Upper lobe of right lung (tissue), 1 donor: ENCODE results near the gene ORC4. TPM values are rescaled to one million over a fixed set of nuclear protein-coding genes. Genes with fewer than 3 reads are reported as not detected.
A peak's percentile ranks its signal among the peaks of the same experiment; 100 is the strongest.
"Not testable (repeated sequence)": the region's sequence is repeated elsewhere in the genome, so short reads cannot be mapped to it uniquely, and the experiment has no call there.

Experiments used
- ATAC-seq: fragments of 200-7000 bp; cut with Tn5 transposase; one replicate; pipeline ENCODE4 v1.9.1; 2020; ENCODE audit warnings: mild to moderate bottlenecking, moderate library complexity
- DNase-seq: peaks from one replicate; pipeline ENCODE4 v3.0.0-alpha.2; 2020
- H3K27ac ChIP-seq: fragments of 200-600 bp; one replicate; pipeline ENCODE4 v1.8.0; 2022
- H3K27me3 ChIP-seq: fragments of 200-600 bp; one replicate; pipeline ENCODE4 v1.8.0; 2022; ENCODE audit warnings: mild to moderate bottlenecking
- H3K36me3 ChIP-seq: fragments of 200-600 bp; one replicate; pipeline ENCODE4 v1.8.0; 2022
- H3K4me1 ChIP-seq: fragments of 200-600 bp; one replicate; pipeline ENCODE4 v1.8.0; 2022
- H3K4me3 ChIP-seq: fragments of 200-600 bp; one replicate; pipeline ENCODE4 v1.8.0; 2022; ENCODE audit warnings: mild to moderate bottlenecking
- H3K9me3 ChIP-seq: fragments of 200-600 bp; one replicate; pipeline ENCODE4 v1.8.0; 2022
- intact Hi-C: fragments of 100-400 bp; cut with DNase I; formaldehyde crosslinking; loops from one replicate; pipeline ENCODE4 v1.11.0; 2022
- total RNA-seq: library from RNA; stranded (reverse); fragmentation: NEBNext Ultra II Directional; extraction: Animal tissue kit (Norgen Biotek cat#: 25700); gene quantifications from one replicate; pipeline ENCODE4 v1.2.1, GENCODE V29; 2021
- TF ChIP-seq, protein P1 (sequence below): fragments of 200-600 bp; IDR thresholded peaks from one replicate; pipeline ENCODE4 v1.8.0; 2022; ENCODE audit warnings: antibody characterized with exemption
- donor health status: DM: no; HTN: yes; CAD: no; lungs with severe emphysema.

The ORC4 gene
- total RNA-seq, 1 donor from 2014 or later, result 38.2 TPM

- peaks cover 5% of the 10 kb centered on the region for H3K9me3 ChIP-seq
- H3K27ac ChIP-seq, result no peak overlapping the region
These were observed 20.4 kb downstream of the ORC4 start for GRCh38 chr2:148000095-148000494.

DNA sequence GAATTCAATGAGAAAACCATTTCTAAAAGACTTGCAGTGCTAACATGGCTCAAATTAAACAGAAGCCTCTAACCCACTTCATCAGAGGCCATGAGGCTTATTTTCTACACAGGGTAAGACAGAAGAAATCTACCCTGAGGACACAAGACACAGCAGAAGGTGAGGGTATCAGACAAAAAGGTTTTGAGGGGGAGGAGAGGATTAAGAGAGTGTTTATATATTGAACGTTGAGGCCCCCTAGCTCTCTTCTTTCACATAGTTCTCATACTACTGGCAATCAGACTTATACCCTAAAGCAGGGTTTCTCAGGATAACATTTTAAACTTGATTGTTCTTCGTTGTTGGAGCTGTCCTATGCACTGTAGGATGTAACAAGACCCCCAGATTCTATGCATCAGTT is 21.4 kb downstream of the ORC4 start:
- ATAC-seq, result no peak

More at GRCh38 chr2:148000095-148000494, 20.4 kb downstream of the ORC4 start:
- DNase-seq, result no peak
- no peaks in the 10 kb centered on the region for H3K4me1 ChIP-seq
- no peak overlapping the region for H3K4me3 ChIP-seq
- intact Hi-C loops, result no loop called here
- no peaks in the 10 kb centered on the region for H3K36me3 ChIP-seq
- no peak for ATAC-seq
- TF ChIP-seq, protein P1, sequence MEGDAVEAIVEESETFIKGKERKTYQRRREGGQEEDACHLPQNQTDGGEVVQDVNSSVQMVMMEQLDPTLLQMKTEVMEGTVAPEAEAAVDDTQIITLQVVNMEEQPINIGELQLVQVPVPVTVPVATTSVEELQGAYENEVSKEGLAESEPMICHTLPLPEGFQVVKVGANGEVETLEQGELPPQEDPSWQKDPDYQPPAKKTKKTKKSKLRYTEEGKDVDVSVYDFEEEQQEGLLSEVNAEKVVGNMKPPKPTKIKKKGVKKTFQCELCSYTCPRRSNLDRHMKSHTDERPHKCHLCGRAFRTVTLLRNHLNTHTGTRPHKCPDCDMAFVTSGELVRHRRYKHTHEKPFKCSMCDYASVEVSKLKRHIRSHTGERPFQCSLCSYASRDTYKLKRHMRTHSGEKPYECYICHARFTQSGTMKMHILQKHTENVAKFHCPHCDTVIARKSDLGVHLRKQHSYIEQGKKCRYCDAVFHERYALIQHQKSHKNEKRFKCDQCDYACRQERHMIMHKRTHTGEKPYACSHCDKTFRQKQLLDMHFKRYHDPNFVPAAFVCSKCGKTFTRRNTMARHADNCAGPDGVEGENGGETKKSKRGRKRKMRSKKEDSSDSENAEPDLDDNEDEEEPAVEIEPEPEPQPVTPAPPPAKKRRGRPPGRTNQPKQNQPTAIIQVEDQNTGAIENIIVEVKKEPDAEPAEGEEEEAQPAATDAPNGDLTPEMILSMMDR, result no peak
- no peaks in the 10 kb centered on the region for H3K27me3 ChIP-seq

GRCh38 chr2:147998203-147998602 is 22.3 kb downstream of the ORC4 start:
- H3K4me3 ChIP-seq, result no peak overlapping the region

More for the DNA sequence above, 21.4 kb downstream of the ORC4 start:
- intact Hi-C loops, result no loop called here
- Histone ChIP-seq H3K4me1 (no peaks in the 10 kb centered on the region), H3K27me3 (no peaks in the 10 kb centered on the region), H3K36me3 (no peaks in the 10 kb centered on the region), H3K9me3 (peaks cover 5% of the 10 kb centered on the region), H3K27ac (no peak overlapping the region), H3K4me3 (no peak overlapping the region)
- DNase-seq, result no peak
- TF ChIP-seq, protein P1, result no peak

GRCh38 chr2:147996828-147997227 is 23.7 kb downstream of the ORC4 start:
- H3K4me3 ChIP-seq, result no peak overlapping the region
- H3K27ac ChIP-seq, result no peak overlapping the region
- no peaks in the 10 kb centered on the region for H3K4me1 ChIP-seq
- TF ChIP-seq, protein P1, result no peak
- H3K9me3 ChIP-seq, result no peaks in the 10 kb centered on the region
- intact Hi-C loops, result no loop called here
- H3K27me3 ChIP-seq, result no peaks in the 10 kb centered on the region
- DNase-seq (no peak), ATAC-seq (no peak)
- no peaks in the 10 kb centered on the region for H3K36me3 ChIP-seq

More at GRCh38 chr2:147998203-147998602, 22.3 kb downstream of the ORC4 start:
- TF ChIP-seq, protein P1, result no peak
- ATAC-seq, result no peak
- H3K27ac ChIP-seq, result no peak overlapping the region
- intact Hi-C loops, result no loop called here
- no peak for DNase-seq
- no peaks in the 10 kb centered on the region for H3K27me3 ChIP-seq
- peaks cover 5% of the 10 kb centered on the region for H3K9me3 ChIP-seq
- H3K4me1 ChIP-seq, result no peaks in the 10 kb centered on the region
- no peaks in the 10 kb centered on the region for H3K36me3 ChIP-seq

GRCh38 chr2:147994965-147995364 is 25.6 kb downstream of the ORC4 start:
- ATAC-seq, H3K27ac ChIP-seq, H3K4me3 ChIP-seq, H3K36me3 ChIP-seq, DNase-seq, intact Hi-C loops, H3K27me3 ChIP-seq, H3K4me1 ChIP-seq, H3K9me3 ChIP-seq: not testable (repeated sequence)

DNA sequence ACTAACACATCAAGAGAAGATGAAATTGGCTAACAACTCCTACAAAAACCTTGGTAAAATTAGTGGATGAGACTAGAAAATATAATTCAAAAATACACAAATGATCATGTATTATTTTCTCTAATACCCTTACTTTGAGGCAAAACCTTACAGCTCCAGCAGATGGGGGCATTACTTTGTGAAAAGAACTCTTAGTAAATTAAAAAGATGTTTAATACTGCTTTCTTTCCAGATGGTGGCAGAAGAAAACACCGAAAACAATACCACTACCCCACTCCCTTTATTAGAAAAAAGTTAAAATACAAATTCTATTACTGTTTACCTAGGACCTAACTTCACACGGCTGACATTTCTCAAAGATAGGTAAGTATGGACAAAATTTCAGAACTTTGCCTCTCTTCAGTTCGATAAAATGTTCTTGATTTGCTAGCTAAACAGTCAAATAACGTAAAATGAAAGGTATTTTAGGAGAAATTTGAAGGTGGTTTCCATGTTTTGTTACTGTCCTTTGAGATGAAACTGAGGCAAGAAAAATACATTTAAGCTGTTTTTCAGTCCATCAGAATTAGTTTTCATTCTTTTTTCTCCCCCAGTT is 30.6 kb downstream of the ORC4 start:
- Histone ChIP-seq H3K27ac (no peak overlapping the region), H3K36me3 (no peaks in the 10 kb centered on the region), H3K9me3 (no peaks in the 10 kb centered on the region), H3K4me3 (no peak overlapping the region), H3K4me1 (no peaks in the 10 kb centered on the region), H3K27me3 (no peaks in the 10 kb centered on the region)
- ATAC-seq (peak; percentile 66), DNase-seq (no peak)
- TF ChIP-seq, protein P1, result peak; percentile 65
- intact Hi-C loops, result no loop called here
